ENCODE results near the gene NUP188. TPM values are rescaled to one million over a fixed set of nuclear protein-coding genes. Genes with fewer than 3 reads are reported as not detected.

NUP188 gene
- polyA plus RNA-seq, 1 experiment = 49.2 TPM

- no peaks in the 10 kb centered on the region for H3K27me3 ChIP-seq (ENCODE audit: control insufficient read depth, insufficient read depth, low read length)
- TF ChIP-seq CTCF (IDR thresholded peaks at IDR 0.05; ENCODE audit: insufficient read depth, low read depth, low read length) = no peak
- no peak overlapping the region for H3K4me3 ChIP-seq (ENCODE audit: low read depth, low read length)
- CTCF ChIA-PET = interaction anchor here (1.9 kb wide), 1 partner anchor 8 kb away, joined by 12 read pairs; no protein-coding TSS in a partner anchor
- POLR2A ChIA-PET = no interaction called here
- H3K36me3 ChIP-seq (ENCODE audit: control insufficient read depth, insufficient read depth, low read length) = peaks cover 25% of the 10 kb centered on the region
- no peak for DNase-seq (ENCODE audit: low read depth)
These were observed 67.1 kb downstream of the NUP188 start for GRCh38 chr9:129014608-129015007.

- no peak for TF ChIP-seq CTCF (IDR thresholded peaks at IDR 0.05; ENCODE audit: insufficient read depth, low read depth, low read length)
- DNase-seq (ENCODE audit: low read depth) = no peak
These were observed 73.6 kb downstream of the NUP188 start for GRCh38 chr9:129021091-129021490.

GRCh38 chr9:129022037-129022436, 74.5 kb downstream of the NUP188 start:
- CTCF ChIA-PET = interaction anchor here (0.9 to 3.1 kb wide), 3 partner anchors 12 to 16 kb away, joined by 3 to 15 read pairs (median 5); no protein-coding TSS in a partner anchor
- Histone ChIP-seq H3K4me3 (ENCODE audit: low read depth, low read length) (no peak overlapping the region), H3K27me3 (ENCODE audit: control insufficient read depth, insufficient read depth, low read length) (no peaks in the 10 kb centered on the region), H3K36me3 (ENCODE audit: control insufficient read depth, insufficient read depth, low read length) (no peaks in the 10 kb centered on the region; the same call in 1 of the 2 replicates)
- POLR2A ChIA-PET = no interaction called here
- TF ChIP-seq CTCF (IDR thresholded peaks at IDR 0.05; ENCODE audit: insufficient read depth, low read depth, low read length) = no peak
- no peak for DNase-seq (ENCODE audit: low read depth)

More at GRCh38 chr9:129021091-129021490, 73.6 kb downstream of the NUP188 start:
- no peaks in the 10 kb centered on the region for H3K27me3 ChIP-seq (ENCODE audit: control insufficient read depth, insufficient read depth, low read length)
- CTCF ChIA-PET = interaction anchor here (0.8 to 1.3 kb wide), 2 partner anchors 14 to 15 kb away, joined by 3 to 4 read pairs; no protein-coding TSS in a partner anchor
- no peak overlapping the region for H3K4me3 ChIP-seq (ENCODE audit: low read depth, low read length)
- H3K36me3 ChIP-seq (ENCODE audit: control insufficient read depth, insufficient read depth, low read length) = no peaks in the 10 kb centered on the region; the same call in 1 of the 2 replicates
- POLR2A ChIA-PET = no interaction called here

- H3K4me3 ChIP-seq (ENCODE audit: low read depth, low read length) = no peak overlapping the region
- H3K36me3 ChIP-seq (ENCODE audit: control insufficient read depth, insufficient read depth, low read length) = no peaks in the 10 kb centered on the region
- no peaks in the 10 kb centered on the region for H3K27me3 ChIP-seq (ENCODE audit: control insufficient read depth, insufficient read depth, low read length)
- TF ChIP-seq CTCF (IDR thresholded peaks at IDR 0.05; ENCODE audit: insufficient read depth, low read depth, low read length) = no peak
- peak; percentile 44 for DNase-seq (ENCODE audit: low read depth)
- ChIA-PET CTCF (interaction anchor here (2.1 to 3.1 kb wide), 2 partner anchors 13 to 16 kb away, joined by 5 to 15 read pairs; no protein-coding TSS in a partner anchor), POLR2A (no interaction called here)
These were observed 75.8 kb downstream of the NUP188 start for GRCh38 chr9:129023036-129023907.

GRCh38 chr9:129023908-129024233, 76.4 kb downstream of the NUP188 start:
- TF ChIP-seq CTCF (IDR thresholded peaks at IDR 0.05; ENCODE audit: insufficient read depth, low read depth, low read length) = no peak
- Histone ChIP-seq H3K36me3 (ENCODE audit: control insufficient read depth, insufficient read depth, low read length) (no peaks in the 10 kb centered on the region), H3K4me3 (ENCODE audit: low read depth, low read length) (no peak overlapping the region), H3K27me3 (ENCODE audit: control insufficient read depth, insufficient read depth, low read length) (no peaks in the 10 kb centered on the region)
- ChIA-PET POLR2A (no interaction called here), CTCF (interaction anchor here (2.1 to 3.1 kb wide), 2 partner anchors 14 to 16 kb away, joined by 5 to 15 read pairs; no protein-coding TSS in a partner anchor)
- no peak for DNase-seq (ENCODE audit: low read depth)

Data from BJ (cell line).